Globus pallidus (tissue), 1 donor: ENCODE results near the gene BICDL2.

Experiments
- DNase-seq: peaks from one replicate; pipeline ENCODE4 v3.0.0-alpha.2; 2015; ENCODE audit warnings: low spot score

The BICDL2 gene

GRCh38 chr16:3025032-3026002 lies 11.4 kb downstream of the BICDL2 start:
- DNase-seq: no peak

DNA sequence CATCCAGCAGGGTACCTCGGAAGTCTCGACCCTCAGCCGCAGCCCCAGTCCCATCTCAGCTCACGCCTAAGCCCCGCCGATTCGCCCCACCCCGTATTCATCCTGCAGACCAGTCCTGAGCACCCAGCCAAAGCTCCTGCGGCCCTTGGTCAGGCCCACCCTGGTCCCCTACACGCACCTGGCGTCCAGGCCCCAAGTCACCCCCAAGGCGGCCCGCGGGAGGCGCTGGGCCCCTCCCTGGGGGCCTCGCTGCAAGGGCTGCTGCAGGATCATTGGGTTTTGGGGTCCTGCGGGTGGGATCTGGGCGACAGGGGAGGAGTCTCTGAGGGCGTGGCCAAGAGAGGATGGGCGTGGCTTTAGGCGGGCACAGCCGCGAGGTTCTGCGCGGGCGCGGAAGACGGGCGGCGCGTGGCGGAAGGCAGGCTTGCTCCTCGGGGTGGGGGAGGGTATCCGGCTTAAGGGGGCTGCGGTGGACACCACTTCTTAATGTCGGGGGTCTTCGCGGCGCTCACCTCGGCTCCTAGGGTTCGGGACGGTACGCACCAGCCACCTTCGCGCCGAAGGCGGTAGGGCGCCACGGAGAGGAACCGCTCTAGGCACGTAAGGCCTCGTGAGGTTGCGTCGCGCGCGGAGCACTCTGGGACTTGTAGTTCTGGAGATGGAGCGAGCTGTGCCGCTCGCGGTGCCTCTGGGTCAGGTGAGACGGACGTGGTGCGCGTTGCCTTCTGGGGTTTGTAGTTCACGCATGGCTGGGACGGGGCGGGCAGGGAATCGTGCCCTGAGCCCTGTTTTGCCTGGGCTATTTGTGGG lies 12.9 kb downstream of the BICDL2 start, which contains the start of the genes HCFC1R1 and THOC6:
TSS of gene HCFC1R1 (minus strand) at position 274 of the 810 bp plus-strand sequence. CDS start at position 273, 1 bp downstream.
TSS of gene THOC6 (plus strand) at position 367 of the 810 bp plus-strand sequence. CDS start at position 659, 292 bp downstream.
- DNase-seq: peak; percentile 96

GRCh38 chr16:3023415-3023668 lies 13.4 kb downstream of the BICDL2 start:
- no peak for DNase-seq

GRCh38 chr16:3022684-3023414 lies 13.9 kb downstream of the BICDL2 start:
- no peak for DNase-seq

GRCh38 chr16:3022208-3022683 lies 14.5 kb downstream of the BICDL2 start:
- DNase-seq: peak; percentile 33

- peak; percentile 26 for DNase-seq
Measured at GRCh38 chr16:3021449-3022207, 15.1 kb downstream of the BICDL2 start.

DNA sequence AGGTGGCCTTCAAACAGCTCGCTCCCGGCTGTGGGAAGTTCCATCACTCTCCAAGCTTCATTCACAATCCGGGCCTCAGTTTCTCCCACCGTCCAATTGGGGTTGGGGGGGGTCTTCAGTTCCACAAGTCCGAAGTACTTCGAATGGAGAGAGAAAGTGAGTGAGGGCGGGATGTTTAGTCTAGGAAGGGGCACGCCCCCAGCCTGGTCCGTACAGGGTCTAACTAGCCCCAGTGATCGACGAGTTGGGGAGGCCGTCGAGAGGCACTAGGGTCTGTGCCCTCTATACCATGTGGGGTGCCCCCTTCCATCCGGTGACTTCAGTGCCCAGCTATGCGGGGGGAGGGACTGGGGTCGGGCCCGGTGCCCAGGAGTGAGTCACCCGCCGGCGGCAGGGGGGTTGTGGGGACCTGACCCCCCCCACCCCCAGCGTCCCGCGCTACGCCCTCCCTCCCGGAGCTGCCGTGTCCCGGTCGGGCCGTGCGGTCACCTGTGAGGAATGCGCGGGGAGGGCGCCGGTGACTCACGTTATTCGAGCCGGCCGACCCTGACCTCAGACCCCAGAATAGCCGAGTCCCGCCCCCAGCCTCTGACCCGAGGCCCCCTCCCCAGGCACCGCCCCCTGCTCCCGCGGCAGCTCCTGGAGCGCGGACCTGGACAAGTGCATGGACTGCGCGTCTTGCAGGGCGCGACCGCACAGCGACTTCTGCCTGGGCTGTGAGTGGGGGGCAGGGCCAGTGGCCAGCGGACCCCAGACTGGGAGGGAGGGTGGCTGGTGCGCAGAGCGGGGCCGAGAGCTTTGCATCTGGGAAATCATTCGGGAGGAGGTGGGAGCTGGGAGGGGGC lies 15.9 kb downstream of the BICDL2 start:
- peak; percentile 27 for DNase-seq

DNA sequence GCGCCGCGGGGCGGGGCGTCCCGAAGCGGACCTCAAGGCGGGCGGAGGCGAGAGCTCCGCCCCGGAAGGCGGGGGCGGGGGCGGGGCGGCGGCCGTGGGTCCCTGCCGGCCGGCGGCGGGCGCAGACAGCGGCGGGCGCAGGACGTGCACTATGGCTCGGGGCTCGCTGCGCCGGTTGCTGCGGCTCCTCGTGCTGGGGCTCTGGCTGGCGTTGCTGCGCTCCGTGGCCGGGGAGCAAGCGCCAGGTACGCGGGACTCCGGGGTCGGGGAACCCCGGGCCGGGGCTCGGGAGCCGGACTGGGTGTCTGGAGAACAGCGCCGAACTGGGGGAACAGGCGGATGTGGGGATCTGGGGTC lies 16.5 kb downstream of the BICDL2 start, which contains the start of gene TNFRSF12A:
TSS of gene TNFRSF12A (plus strand) at position 122 of the 357 bp plus-strand sequence. CDS start at position 152, 30 bp downstream.
- DNase-seq: peak; percentile 52

- DNase-seq: no peak
Measured at GRCh38 chr16:3019594-3020246, 17.0 kb downstream of the BICDL2 start.

GRCh38 chr16:3017794-3018506 lies 18.8 kb downstream of the BICDL2 start, which contains the start of gene CLDN6:
Gene CLDN6 (minus strand): TSS chr16:3018183. CDS start chr16:3016021, 2,162 bp downstream.
- DNase-seq: no peak

DNA sequence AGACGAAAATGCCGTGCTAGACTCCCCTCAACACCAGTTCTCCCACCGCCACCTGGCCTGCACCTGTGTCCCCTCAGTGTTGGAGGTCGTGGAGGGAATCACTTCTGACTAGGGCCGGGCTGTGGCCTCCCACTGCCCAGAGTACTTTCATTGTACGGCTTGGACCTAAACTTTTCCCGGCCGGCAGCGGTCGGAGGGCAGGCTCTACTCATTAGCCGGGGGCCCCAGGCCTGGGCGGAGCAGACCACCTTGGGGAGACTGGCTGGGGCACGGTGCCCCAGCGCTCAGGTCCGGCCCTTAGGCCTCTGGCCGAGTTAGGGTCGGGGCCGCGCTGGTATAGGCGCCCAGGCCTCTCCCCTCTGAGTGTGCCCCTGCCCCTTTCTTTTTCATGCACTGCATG lies 19.4 kb downstream of the BICDL2 start:
- DNase-seq: no peak

DNA sequence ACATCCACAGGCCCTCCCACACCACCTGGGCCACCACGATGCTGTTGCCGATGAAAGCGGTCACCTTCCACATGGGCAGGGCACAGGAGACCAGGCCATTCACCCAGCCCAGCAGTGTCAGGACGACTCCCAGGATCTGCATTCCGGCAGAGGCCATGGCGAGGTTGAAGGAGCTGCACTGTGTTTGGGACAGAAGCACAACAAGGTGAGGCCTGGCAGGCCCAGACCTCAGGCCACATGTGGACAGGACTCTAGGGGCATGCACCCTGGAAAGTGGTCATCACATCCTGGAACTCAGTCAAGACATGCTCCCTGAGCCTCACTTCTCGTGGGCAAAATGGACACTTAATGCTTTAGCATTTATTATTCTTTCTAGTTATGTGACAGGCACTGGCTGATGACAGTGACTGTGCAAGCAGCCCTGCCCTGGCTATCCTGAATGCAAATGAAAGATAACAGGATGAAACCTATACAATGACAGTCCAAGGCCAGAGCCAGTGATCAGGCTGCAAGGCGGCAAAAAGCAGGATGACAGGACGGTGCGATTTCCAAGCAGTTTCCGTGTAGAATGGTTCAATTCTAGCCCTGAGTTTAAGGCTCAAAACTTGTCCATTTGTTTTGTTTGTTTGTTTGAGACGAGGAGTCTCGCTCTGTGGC lies 20.8 kb downstream of the BICDL2 start:
- no peak for DNase-seq

GRCh38 chr16:3014971-3015370 lies 21.8 kb downstream of the BICDL2 start:
- DNase-seq: no peak

DNA sequence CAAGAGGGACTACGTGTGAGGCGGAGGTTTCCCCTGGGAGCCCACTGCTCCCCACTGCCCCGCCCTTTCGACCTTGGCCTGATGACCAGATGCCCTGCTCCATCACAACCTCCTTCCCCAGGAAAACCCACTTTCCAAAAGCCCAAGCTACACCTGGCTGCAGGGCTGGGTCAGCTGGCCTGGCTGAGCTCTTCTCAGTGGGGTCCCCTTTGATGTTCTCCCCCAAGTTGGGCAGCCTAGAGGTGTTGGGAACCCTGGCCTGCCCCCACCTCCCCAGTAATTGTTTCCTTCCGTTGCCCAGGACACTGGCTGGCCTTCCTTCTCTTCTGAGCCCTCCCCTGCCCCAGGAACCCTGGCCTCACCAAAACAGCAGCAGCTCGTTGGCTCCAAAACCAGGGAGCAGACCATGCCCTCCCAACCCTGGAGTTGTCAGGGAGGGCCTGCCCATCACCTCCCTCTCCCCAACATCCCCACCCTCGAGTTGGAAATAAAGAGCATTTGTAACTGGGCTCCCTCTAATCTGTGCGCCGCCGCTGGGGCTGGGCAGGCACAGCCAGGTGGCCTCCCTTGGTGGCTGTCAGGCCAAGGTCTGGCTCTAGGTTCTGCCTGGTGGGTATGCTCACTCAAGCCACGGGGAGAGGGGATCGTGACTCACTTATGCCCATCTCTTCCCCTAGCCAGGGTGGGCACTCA lies 22.6 kb downstream of the BICDL2 start:
- no peak for DNase-seq

GRCh38 chr16:3013491-3013951 lies 23.2 kb downstream of the BICDL2 start:
- DNase-seq: no peak

DNA sequence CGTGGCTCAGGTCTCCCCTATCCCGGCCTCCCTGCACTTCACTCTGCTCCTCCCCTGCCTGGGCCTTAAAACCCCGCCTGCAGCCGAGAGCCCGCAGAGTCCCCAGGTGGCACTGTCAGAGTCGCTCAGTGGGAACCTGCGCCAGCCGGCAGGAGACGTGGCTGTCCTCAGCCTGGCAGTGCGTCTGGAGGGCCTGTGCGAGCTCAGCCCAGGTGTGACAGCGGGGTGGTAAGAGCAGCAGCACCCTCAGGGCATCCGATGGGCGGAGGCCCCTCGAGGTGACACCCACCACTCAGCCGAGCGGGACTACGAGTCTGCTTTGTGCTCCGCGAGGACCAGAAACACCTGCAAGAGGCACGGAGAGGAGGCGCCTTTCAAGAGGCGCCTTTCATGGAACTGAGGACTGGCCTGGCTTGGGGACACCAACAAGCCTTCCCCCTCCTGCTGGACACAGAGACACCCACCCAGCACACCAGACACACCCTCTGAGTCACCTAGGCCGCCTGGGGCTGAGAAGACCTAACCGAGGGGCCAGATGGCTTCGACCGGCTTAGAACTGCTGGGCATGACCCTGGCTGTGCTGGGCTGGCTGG lies 23.8 kb downstream of the BICDL2 start, which contains the start of gene CLDN9:
TSS of gene CLDN9 (plus strand) at position 96 of the 593 bp plus-strand sequence. CDS start at position 536, 440 bp downstream.
- DNase-seq: no peak

DNA sequence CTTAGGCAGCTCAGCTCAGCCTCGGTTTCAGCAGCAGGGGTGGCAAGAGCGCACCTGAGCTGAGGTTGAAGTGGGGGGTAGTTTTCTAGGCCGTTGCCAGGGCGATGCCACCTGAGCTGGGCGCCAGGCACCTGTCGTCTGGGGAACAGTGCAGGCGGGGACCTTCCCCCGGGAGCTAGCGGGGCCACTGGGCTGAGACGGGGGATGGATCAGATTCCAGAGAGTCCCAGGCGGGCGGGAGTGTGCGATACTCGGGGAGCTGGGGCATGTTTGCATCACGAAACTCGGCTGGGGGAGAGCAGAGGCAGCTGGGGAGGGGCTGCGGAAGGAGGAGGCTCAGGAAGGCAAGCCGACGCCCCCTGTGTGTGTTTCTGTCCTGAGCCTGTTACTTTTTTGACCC lies 24.5 kb downstream of the BICDL2 start:
- no peak for DNase-seq
